GM12892 (cell line): ENCODE data around the gene ERC1.

Experiments
- POLR2A ChIP-seq: IDR thresholded peaks from 2 replicates; pipeline ENCODE4 v1.6.1; 2011; ENCODE audit warnings: low read depth, low read length, control low read depth
- POLR2AphosphoS5 ChIP-seq: IDR thresholded peaks from 2 replicates; pipeline ENCODE4 v1.6.1; 2011; ENCODE audit warnings: low read depth, low read length, control low read depth
- TAF1 ChIP-seq: IDR thresholded peaks from 2 replicates; pipeline ENCODE4 v1.6.1; 2011; ENCODE audit warnings: low read depth, mild to moderate bottlenecking, control low read depth, low read length, borderline replicate concordance

DNA sequence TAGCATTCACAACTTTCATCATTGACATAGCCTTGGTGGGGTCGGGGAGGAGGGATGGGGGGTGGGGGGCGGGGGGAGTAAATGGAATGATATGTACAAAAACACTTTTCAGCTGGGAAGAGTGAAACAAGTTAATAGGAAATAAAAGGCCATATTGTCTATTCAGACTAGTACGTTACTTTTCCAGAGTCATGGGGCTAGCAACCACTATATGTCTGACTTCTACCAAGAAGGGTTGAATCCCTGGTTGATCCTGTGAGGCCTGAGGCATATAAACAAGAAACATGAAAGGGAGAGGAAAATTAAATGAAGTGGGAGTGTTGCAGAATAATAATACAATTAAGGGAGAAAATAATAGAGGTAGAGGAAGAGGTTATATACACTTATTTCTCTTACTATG, 225.5 kb downstream of the ERC1 start:
- TF ChIP-seq POLR2AphosphoS5 (no peak), TAF1 (no peak), POLR2A (no peak)
